CD4-positive, alpha-beta T cell (primary cell): ENCODE results near the gene EIF2B4. TPM values are rescaled to one million over a fixed set of nuclear protein-coding genes. Genes with fewer than 3 reads are reported as not detected.
"Not testable (repeated sequence)": the region's sequence is repeated elsewhere in the genome, so short reads cannot be mapped to it uniquely, and the experiment has no call there.

Experiments
- ATAC-seq: fragments of 200-7000 bp; cut with Tn5 transposase; one replicate; pipeline ENCODE4 v1.10.0; 2022; ENCODE audit warnings: mild to moderate bottlenecking; ENCODE audit not compliant: poor library complexity
- CTCF ChIA-PET: fragments of 350-600 bp; sonication (Branson Sonifier 250); formaldehyde crosslinking; loops from one replicate; lab custom pipeline; 2021; ENCODE audit warnings: antibody characterized with exemption, inconsistent platforms; lab: Charles Lee
- POLR2A ChIA-PET: fragments of 350-600 bp; sonication (Branson Sonifier 250); formaldehyde crosslinking; loops from one replicate; lab custom pipeline; 2021; ENCODE audit warnings: antibody characterized with exemption, inconsistent platforms; lab: Charles Lee
- DNase-seq, 14 experiments: peaks; one replicate each; pipeline ENCODE4 v3.0.0-alpha.2; 2013 to 2020; ENCODE audit warnings: mixed read lengths in 2 of 14
- H3K27ac ChIP-seq, 2 donors: one replicate each; pipeline versions ENCODE4 v1.5.1 to v1.7.0; 2013; ENCODE audit warnings: low read length in 2 of 2, low read depth in 1 of 2, mild to moderate bottlenecking in 1 of 2
- H3K27me3 ChIP-seq, 2 experiments: 1 replicate in 1 of 2; 2 replicates in 1 of 2; pipeline versions ENCODE4 v1.6.1 to v1.7.0; 2013; ENCODE audit warnings: low read length in 2 of 2, control low read depth in 1 of 2, mild to moderate bottlenecking in 1 of 2, moderate library complexity in 1 of 2; ENCODE audit not compliant: insufficient read depth in 2 of 2, control insufficient read depth in 1 of 2
- H3K36me3 ChIP-seq: one replicate; pipeline ENCODE4 v1.6.1; 2013; ENCODE audit warnings: low read length, control low read depth; ENCODE audit not compliant: insufficient read depth
- H3K4me1 ChIP-seq: one replicate; pipeline ENCODE4 v1.6.1; 2013; ENCODE audit warnings: low read length, control low read depth; ENCODE audit not compliant: insufficient read depth
- H3K4me3 ChIP-seq: one replicate; pipeline ENCODE4 v1.5.1; 2013; ENCODE audit warnings: mild to moderate bottlenecking, low read length, moderate library complexity
- H3K9me3 ChIP-seq, 2 experiments: 1 replicate in 1 of 2; 2 replicates in 1 of 2; pipeline versions ENCODE4 v1.6.1 to v1.7.0; 2013; ENCODE audit warnings: low read length in 2 of 2, mild to moderate bottlenecking in 2 of 2, control low read depth in 1 of 2, moderate library complexity in 1 of 2; ENCODE audit not compliant: control insufficient read depth in 1 of 2, insufficient read depth in 1 of 2
- H3K27ac Mint-ChIP-seq: one replicate; pipeline ENCODE4 v1.8.0; 2020; ENCODE audit warnings: mixed read lengths
- H3K27me3 Mint-ChIP-seq: one replicate; pipeline ENCODE4 v1.8.0; 2021; ENCODE audit warnings: mixed read lengths
- H3K36me3 Mint-ChIP-seq: one replicate; pipeline ENCODE4 v1.8.0; 2021; ENCODE audit warnings: low read depth, mixed read lengths
- H3K4me1 Mint-ChIP-seq: one replicate; pipeline ENCODE4 v1.8.0; 2021; ENCODE audit warnings: low read depth, mixed read lengths
- H3K4me3 Mint-ChIP-seq: one replicate; pipeline ENCODE4 v1.8.0; 2020; ENCODE audit warnings: mild to moderate bottlenecking, mixed read lengths
- H3K9me3 Mint-ChIP-seq: one replicate; pipeline ENCODE4 v1.8.0; 2020; ENCODE audit warnings: mixed read lengths
- CTCF ChIP-seq: fragments of 200-600 bp; IDR thresholded peaks from one replicate; pipeline ENCODE4 v1.8.0; 2022; ENCODE audit warnings: antibody characterized with exemption, mild to moderate bottlenecking
- intact Hi-C, 2 experiments: fragments of 100-400 bp; cut with DNase I in 1 of 2; cut with micrococcal nuclease in 1 of 2; formaldehyde crosslinking; loops; one replicate each; pipeline versions ENCODE4 v1.15.1 to v1.9.0; 2023 to 2025; cut with DNase I, micrococcal nuclease
- total RNA-seq, 174 experiments: library from RNA in 2 of 174; stranded (reverse) in 2 of 174; gene quantifications; one replicate each; pipeline ENCODE4 v1.2.3 and lab custom pipeline; 2021 to 2026

EIF2B4 gene
- total RNA-seq, 2 experiments from 2014 or later, result 33.2 to 34.0 TPM

- Histone ChIP-seq H3K27ac (peak overlapping the region; percentile 90 to 93), H3K4me1 (peaks cover 25% of the 10 kb centered on the region), H3K4me3 (peak overlapping the region; percentile 86), H3K9me3 (no peaks in the 10 kb centered on the region), H3K36me3 (peaks cover 13% of the 10 kb centered on the region), H3K27me3 (no peaks in the 10 kb centered on the region)
- no peak for TF ChIP-seq CTCF
- no peaks in the 10 kb centered on the region for H3K27me3 Mint-ChIP-seq
- no peaks in the 10 kb centered on the region for H3K9me3 Mint-ChIP-seq
- peaks cover 31% of the 10 kb centered on the region for H3K4me1 Mint-ChIP-seq
- peak overlapping the region; percentile 100 for H3K4me3 Mint-ChIP-seq
- POLR2A ChIA-PET, result interaction anchor here (0.6 to 2.3 kb wide), 18 partner anchors 8 to 536 kb away, joined by 3 to 24 read pairs (median 6); partner anchors contain the start of genes AGBL5, ATRAID, CCDC121 and CENPA
- intact Hi-C loops, result loop anchor here in 1 of 2 experiments (2.0 to 5.0 kb wide), 4 partner anchors 34 to 260 kb away; partner anchors contain the start of genes ATRAID, GTF3C2, NRBP1 and SLC5A6
- peaks cover 47% of the 10 kb centered on the region for H3K36me3 Mint-ChIP-seq
- peak overlapping the region; percentile 98 for H3K27ac Mint-ChIP-seq
- CTCF ChIA-PET, result interaction anchor here (0.5 to 1.4 kb wide), 3 partner anchors 10 to 48 kb away, joined by 3 read pairs; partner anchors contain the start of genes EIF2B4 and SNX17
- DNase-seq (peak in 4 of 14 experiments; percentile 4 to 46 (median 30)), ATAC-seq (peak; percentile 9)
These were observed 47.8 kb downstream of the EIF2B4 start for GRCh38 chr2:27322301-27322765.

- no peak for TF ChIP-seq CTCF
- Histone ChIP-seq H3K36me3 (peaks cover 12% of the 10 kb centered on the region), H3K4me1 (peaks cover 25% of the 10 kb centered on the region), H3K4me3 (no peak overlapping the region), H3K27me3 (no peaks in the 10 kb centered on the region), H3K27ac (no peak overlapping the region), H3K9me3 (no peaks in the 10 kb centered on the region)
- Mint-ChIP-seq H3K4me1 (peaks cover 31% of the 10 kb centered on the region), H3K9me3 (no peaks in the 10 kb centered on the region), H3K27me3 (no peaks in the 10 kb centered on the region), H3K4me3 (peak overlapping the region; percentile 100), H3K27ac (peak overlapping the region; percentile 98), H3K36me3 (peaks cover 34% of the 10 kb centered on the region)
- intact Hi-C loops, result loop anchor here in 1 of 2 experiments (5.0 kb wide), 3 partner anchors 106 to 261 kb away; partner anchors contain the start of genes ATRAID, NRBP1, SLC5A6 and ZNF512
- no peak for ATAC-seq
- ChIA-PET POLR2A (interaction anchor here (0.7 kb wide), 1 partner anchor 976 kb away, joined by 3 read pairs; no protein-coding TSS in a partner anchor), CTCF (interaction anchor here (0.9 kb wide), 1 partner anchor 18 kb away, joined by 6 read pairs; no protein-coding TSS in a partner anchor)
- DNase-seq, result peak in 2 of 14 experiments; percentile 20 to 63
These were observed 49.1 kb downstream of the EIF2B4 start for GRCh38 chr2:27320958-27321543.

GRCh38 chr2:27319839-27320238 is 50.3 kb downstream of the EIF2B4 start:
- DNase-seq, CTCF ChIA-PET, H3K27me3 Mint-ChIP-seq, H3K4me3 Mint-ChIP-seq, H3K9me3 Mint-ChIP-seq, H3K27ac ChIP-seq, H3K4me3 ChIP-seq, H3K27me3 ChIP-seq, POLR2A ChIA-PET, ATAC-seq, H3K9me3 ChIP-seq, H3K27ac Mint-ChIP-seq: not testable (repeated sequence)
- intact Hi-C loops, result loop anchor here in 1 of 2 experiments (5.0 kb wide), 3 partner anchors 107 to 262 kb away; partner anchors contain the start of genes ATRAID, NRBP1, SLC5A6 and ZNF512
- peaks cover 28% of the 10 kb centered on the region for H3K36me3 Mint-ChIP-seq
- peaks cover 12% of the 10 kb centered on the region for H3K36me3 ChIP-seq
- peaks cover 25% of the 10 kb centered on the region for H3K4me1 ChIP-seq
- H3K4me1 Mint-ChIP-seq, result peaks cover 31% of the 10 kb centered on the region
